Astrocyte (in vitro differentiated cells and primary cell): ENCODE results near the gene PSME4.

Experiments
- CTCF ChIP-seq: IDR thresholded peaks from 2 replicates; pipeline ENCODE4 v1.5.1; 2011; ENCODE audit warnings: low read depth, mild to moderate bottlenecking, inconsistent platforms, low read length, moderate library complexity; ENCODE audit not compliant: insufficient read depth
- EZH2 ChIP-seq: IDR thresholded peaks from 2 replicates; pipeline ENCODE4 v1.6.1; 2012; ENCODE audit warnings: mild to moderate bottlenecking, low read length, inconsistent platforms; ENCODE audit not compliant: insufficient read depth

- no peak for TF ChIP-seq CTCF
- TF ChIP-seq EZH2, result no peak
These were observed 28.5 kb downstream of the PSME4 start for GRCh38 chr2:53942280-53942679.
